Mesothelial cell of epicardium (in vitro differentiated cells): ENCODE measurements around the gene SRRM3. TPM values are rescaled to one million over a fixed set of nuclear protein-coding genes. Genes with fewer than 3 reads are reported as not detected.

Experiments used
- DNase-seq, 2 experiments: peaks; one replicate each; pipeline ENCODE4 v3.0.0; 2021; ENCODE audit warnings: low spot score in 2 of 2; ENCODE audit not compliant: unreplicated experiment in 2 of 2
- H3K27ac Mint-ChIP-seq: 2 replicates; pipeline ENCODE4 v1.8.0; 2021; ENCODE audit warnings: mixed read lengths
- H3K27me3 Mint-ChIP-seq: 2 replicates; pipeline ENCODE4 v1.8.0; 2021; ENCODE audit warnings: low read depth, mixed read lengths
- H3K36me3 Mint-ChIP-seq: 2 replicates; pipeline ENCODE4 v1.8.0; 2021; ENCODE audit warnings: mixed read lengths
- H3K4me1 Mint-ChIP-seq: 2 replicates; pipeline ENCODE4 v1.8.0; 2021; ENCODE audit warnings: mixed read lengths
- H3K4me3 Mint-ChIP-seq: 2 replicates; pipeline ENCODE4 v1.8.0; 2021; ENCODE audit warnings: mild to moderate bottlenecking, moderate library complexity, mixed read lengths
- H3K9me3 Mint-ChIP-seq: 2 replicates; pipeline ENCODE4 v1.8.0; 2021; ENCODE audit warnings: mixed read lengths
- CTCF ChIP-seq: fragments of 200-600 bp; sonication (generic); IDR thresholded peaks from one replicate; pipeline ENCODE4 v1.5.0; 2021; ENCODE audit warnings: antibody characterized with exemption; ENCODE audit not compliant: unreplicated experiment
- total RNA-seq: library from RNA; stranded (reverse); gene quantifications from 3 replicates; pipeline ENCODE4 v1.2.1, GENCODE V29; 2021

Gene SRRM3
- total RNA-seq, 1 donor from 2014 or later = 6.9 TPM

GRCh38 chr7:76272851-76273497 lies 71.3 kb downstream of the SRRM3 start:
- no peak overlapping the region for H3K27ac Mint-ChIP-seq

GRCh38 chr7:76273503-76273902 lies 71.8 kb downstream of the SRRM3 start:
- Mint-ChIP-seq H3K9me3 (no peaks in the 10 kb centered on the region), H3K4me1 (peaks cover 24% of the 10 kb centered on the region), H3K36me3 (no peaks in the 10 kb centered on the region), H3K4me3 (no peak overlapping the region), H3K27me3 (peaks cover 72% of the 10 kb centered on the region), H3K27ac (no peak overlapping the region)
- TF ChIP-seq CTCF = no peak
- DNase-seq = no peak

More at GRCh38 chr7:76272851-76273497, 71.3 kb downstream of the SRRM3 start:
- H3K27me3 Mint-ChIP-seq = peaks cover 73% of the 10 kb centered on the region
- H3K9me3 Mint-ChIP-seq = no peaks in the 10 kb centered on the region
- H3K4me3 Mint-ChIP-seq = no peak overlapping the region
- TF ChIP-seq CTCF = no peak
- peaks cover 28% of the 10 kb centered on the region for H3K4me1 Mint-ChIP-seq
- no peak for DNase-seq
- no peaks in the 10 kb centered on the region for H3K36me3 Mint-ChIP-seq

- no peaks in the 10 kb centered on the region for H3K9me3 Mint-ChIP-seq
- H3K4me1 Mint-ChIP-seq = peaks cover 14% of the 10 kb centered on the region
- no peak for DNase-seq
- no peak overlapping the region for H3K27ac Mint-ChIP-seq
- no peaks in the 10 kb centered on the region for H3K36me3 Mint-ChIP-seq
- TF ChIP-seq CTCF = no peak
- H3K4me3 Mint-ChIP-seq = no peak overlapping the region
- H3K27me3 Mint-ChIP-seq = peaks cover 69% of the 10 kb centered on the region
Measured at GRCh38 chr7:76278540-76278939, 76.8 kb downstream of the SRRM3 start.

GRCh38 chr7:76280408-76280807 lies 78.7 kb downstream of the SRRM3 start:
- TF ChIP-seq CTCF = no peak
- no peak for DNase-seq
- no peaks in the 10 kb centered on the region for H3K9me3 Mint-ChIP-seq
- H3K27me3 Mint-ChIP-seq = peaks cover 75% of the 10 kb centered on the region
- no peak overlapping the region for H3K27ac Mint-ChIP-seq
- H3K4me3 Mint-ChIP-seq = no peak overlapping the region
- H3K36me3 Mint-ChIP-seq = no peaks in the 10 kb centered on the region
- H3K4me1 Mint-ChIP-seq = peaks cover 12% of the 10 kb centered on the region

GRCh38 chr7:76281006-76281705 lies 79.5 kb downstream of the SRRM3 start:
- Mint-ChIP-seq H3K4me3 (peak overlapping the region; percentile 63), H3K27me3 (peaks cover 70% of the 10 kb centered on the region), H3K27ac (no peak overlapping the region), H3K4me1 (peaks cover 12% of the 10 kb centered on the region), H3K36me3 (no peaks in the 10 kb centered on the region), H3K9me3 (no peaks in the 10 kb centered on the region)
- no peak for TF ChIP-seq CTCF
- no peak for DNase-seq
